Dendritic cell treated with granulocyte-macrophage colony-stimulating factor and Interleukin-4, amounts not matched to agents 40 ng/mL and 50 ng/mL, for 4 days (primary cell): ENCODE measurements around the gene SAMD14.

ENCODE experiments used
- H3K27ac Mint-ChIP-seq: one replicate; pipeline ENCODE4 v1.8.0; 2022; ENCODE audit warnings: mild to moderate bottlenecking, mixed read lengths
- H3K27me3 Mint-ChIP-seq: one replicate; pipeline ENCODE4 v1.8.0; 2022; ENCODE audit warnings: mild to moderate bottlenecking, mixed read lengths
- H3K36me3 Mint-ChIP-seq: one replicate; pipeline ENCODE4 v1.8.0; 2022; ENCODE audit warnings: low read depth, mixed read lengths
- H3K4me1 Mint-ChIP-seq: one replicate; pipeline ENCODE4 v1.8.0; 2022; ENCODE audit warnings: low read depth, mixed read lengths
- H3K4me3 Mint-ChIP-seq: one replicate; pipeline ENCODE4 v1.8.0; 2022; ENCODE audit warnings: mild to moderate bottlenecking, moderate library complexity, mixed read lengths
- H3K9me3 Mint-ChIP-seq: one replicate; pipeline ENCODE4 v1.8.0; 2022; ENCODE audit warnings: mixed read lengths
- intact Hi-C: fragments of 100-400 bp; cut with micrococcal nuclease; formaldehyde crosslinking; loops from one replicate; pipeline ENCODE4 v1.15.0; 2022

SAMD14 gene

DNA sequence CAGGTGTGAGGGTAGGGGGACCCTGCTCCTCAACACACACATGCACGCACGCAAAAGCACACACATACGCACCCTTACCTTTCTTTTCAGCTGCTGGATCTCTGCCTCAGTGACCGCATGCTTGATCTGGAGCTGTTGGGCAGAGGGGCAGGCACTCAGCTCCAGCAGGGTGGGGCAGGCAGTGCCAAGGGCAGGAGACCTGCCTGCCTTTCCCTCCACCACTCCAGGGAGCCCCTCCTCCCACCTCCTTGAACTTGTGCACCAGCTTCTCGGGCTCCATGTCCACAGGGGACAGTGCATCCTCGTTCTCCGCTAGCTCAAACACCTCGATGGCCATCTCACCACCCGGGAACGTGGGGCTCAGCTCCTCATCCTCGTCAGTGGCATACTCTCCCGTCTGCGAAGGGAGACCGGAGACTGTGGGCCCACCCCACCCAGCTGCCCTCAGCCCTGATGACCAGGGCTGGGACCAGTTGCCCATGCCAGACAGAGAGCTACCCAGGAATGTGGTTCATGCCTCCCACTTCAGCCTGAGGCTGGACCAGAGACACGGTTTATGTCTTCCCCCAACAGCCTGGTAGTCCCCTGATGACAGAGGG is 9.3 kb upstream of the SAMD14 start:
- H3K27me3 Mint-ChIP-seq: no peaks in the 10 kb centered on the region
- peaks cover 72% of the 10 kb centered on the region for H3K4me1 Mint-ChIP-seq
- intact Hi-C loops: no loop called here

DNA sequence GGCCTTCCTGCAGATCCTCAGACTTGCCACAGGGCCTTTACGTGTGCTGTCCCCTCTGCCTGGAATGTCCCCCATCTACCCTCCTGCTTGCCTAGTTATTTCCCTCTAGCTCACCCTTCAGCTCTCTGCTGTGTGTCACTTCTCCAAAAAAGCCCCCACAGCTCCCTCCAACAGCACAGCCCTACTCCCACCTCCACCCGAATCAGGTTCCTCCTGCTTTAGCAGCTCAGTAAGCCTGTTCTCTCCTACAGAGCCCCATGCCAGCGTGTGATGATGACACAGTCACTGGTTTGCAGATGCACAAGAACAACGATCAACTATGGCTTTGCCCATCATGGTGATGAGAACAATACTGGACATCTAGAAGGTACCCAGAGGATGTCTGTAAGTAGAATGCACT is 7.1 kb upstream of the SAMD14 start:
- Mint-ChIP-seq H3K4me1 (peaks cover 61% of the 10 kb centered on the region), H3K27me3 (peaks cover 5% of the 10 kb centered on the region), H3K36me3 (peaks cover 97% of the 10 kb centered on the region), H3K9me3 (peaks cover 7% of the 10 kb centered on the region), H3K4me3 (no peak overlapping the region), H3K27ac (peak overlapping the region; percentile 1)
- intact Hi-C loops: no loop called here

More for the DNA sequence above, 9.3 kb upstream of the SAMD14 start:
- H3K36me3 Mint-ChIP-seq: peaks cover 100% of the 10 kb centered on the region
- peaks cover 7% of the 10 kb centered on the region for H3K9me3 Mint-ChIP-seq
- no peak overlapping the region for H3K4me3 Mint-ChIP-seq
- no peak overlapping the region for H3K27ac Mint-ChIP-seq

DNA sequence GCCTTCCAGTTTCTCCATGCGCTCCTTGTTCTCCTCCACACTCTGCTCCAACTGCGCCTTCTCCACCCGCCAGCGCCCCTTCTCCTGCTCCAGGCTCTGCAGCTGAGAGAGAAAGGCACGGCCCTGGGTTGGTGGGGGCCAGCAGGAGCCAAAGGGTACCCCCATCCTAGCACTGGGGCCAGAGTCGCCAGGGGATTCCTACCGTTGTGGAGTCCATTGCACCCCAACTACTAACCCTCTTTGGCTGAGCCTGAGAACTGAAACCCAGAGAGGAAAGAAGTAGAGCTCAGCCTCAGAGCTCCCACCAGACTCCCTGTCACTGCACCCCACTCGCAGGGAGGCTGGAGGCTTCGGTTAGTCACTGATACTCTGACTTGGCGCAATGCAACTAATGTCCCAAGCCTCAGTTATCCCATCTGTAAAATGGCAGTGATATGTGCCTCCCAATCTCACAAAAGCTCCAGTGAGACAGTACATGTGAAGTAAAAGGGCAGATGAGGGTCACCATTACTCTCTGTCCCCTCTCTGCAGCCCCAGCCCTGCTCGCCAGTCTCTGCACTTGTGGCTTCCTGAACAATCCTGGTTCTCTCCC is 6.2 kb upstream of the SAMD14 start:
- H3K9me3 Mint-ChIP-seq: peaks cover 7% of the 10 kb centered on the region
- peak overlapping the region; percentile 1 for H3K27ac Mint-ChIP-seq
- H3K4me3 Mint-ChIP-seq: no peak overlapping the region
- peaks cover 61% of the 10 kb centered on the region for H3K4me1 Mint-ChIP-seq
- intact Hi-C loops: no loop called here
- peaks cover 10% of the 10 kb centered on the region for H3K27me3 Mint-ChIP-seq
- peaks cover 89% of the 10 kb centered on the region for H3K36me3 Mint-ChIP-seq

DNA sequence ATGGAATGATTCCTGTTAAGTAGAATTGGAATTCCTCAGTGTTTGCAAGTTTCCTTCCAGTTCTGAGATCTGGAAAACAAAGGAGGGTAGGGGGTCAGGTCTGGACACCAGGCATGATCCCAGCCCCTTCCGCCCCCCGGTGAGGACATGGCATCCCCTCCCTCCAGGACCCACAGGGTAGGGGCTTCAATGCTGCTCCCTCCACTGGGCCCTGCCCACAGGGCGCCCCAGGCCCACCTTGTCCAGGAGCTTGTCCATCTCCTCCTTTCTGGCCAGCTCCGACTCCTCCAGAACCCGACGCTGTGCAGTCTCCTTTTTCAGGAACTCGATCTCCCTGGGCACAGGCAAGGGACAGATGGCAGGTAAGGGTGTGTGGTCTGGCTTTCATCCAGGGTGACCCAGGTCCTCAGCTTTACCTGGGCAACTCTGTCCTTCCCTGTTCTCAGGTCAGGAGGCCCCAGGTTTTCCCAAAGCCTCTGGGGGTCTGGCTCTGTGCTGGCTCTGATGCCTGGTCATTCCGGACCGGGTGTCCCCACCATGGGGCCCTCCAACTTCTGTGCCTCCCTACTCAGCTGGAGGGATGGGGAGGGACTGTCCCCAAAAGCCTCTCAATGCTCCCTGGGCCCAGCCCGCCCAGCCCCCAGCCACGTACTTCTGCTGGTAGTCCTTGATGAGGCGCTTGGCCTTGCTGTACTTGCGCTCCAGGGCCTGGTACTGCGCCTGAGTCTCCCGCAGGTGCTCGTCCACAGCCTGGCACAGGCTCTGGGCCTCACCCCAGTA is 5.5 kb upstream of the SAMD14 start:
- peaks cover 82% of the 10 kb centered on the region for H3K36me3 Mint-ChIP-seq

DNA sequence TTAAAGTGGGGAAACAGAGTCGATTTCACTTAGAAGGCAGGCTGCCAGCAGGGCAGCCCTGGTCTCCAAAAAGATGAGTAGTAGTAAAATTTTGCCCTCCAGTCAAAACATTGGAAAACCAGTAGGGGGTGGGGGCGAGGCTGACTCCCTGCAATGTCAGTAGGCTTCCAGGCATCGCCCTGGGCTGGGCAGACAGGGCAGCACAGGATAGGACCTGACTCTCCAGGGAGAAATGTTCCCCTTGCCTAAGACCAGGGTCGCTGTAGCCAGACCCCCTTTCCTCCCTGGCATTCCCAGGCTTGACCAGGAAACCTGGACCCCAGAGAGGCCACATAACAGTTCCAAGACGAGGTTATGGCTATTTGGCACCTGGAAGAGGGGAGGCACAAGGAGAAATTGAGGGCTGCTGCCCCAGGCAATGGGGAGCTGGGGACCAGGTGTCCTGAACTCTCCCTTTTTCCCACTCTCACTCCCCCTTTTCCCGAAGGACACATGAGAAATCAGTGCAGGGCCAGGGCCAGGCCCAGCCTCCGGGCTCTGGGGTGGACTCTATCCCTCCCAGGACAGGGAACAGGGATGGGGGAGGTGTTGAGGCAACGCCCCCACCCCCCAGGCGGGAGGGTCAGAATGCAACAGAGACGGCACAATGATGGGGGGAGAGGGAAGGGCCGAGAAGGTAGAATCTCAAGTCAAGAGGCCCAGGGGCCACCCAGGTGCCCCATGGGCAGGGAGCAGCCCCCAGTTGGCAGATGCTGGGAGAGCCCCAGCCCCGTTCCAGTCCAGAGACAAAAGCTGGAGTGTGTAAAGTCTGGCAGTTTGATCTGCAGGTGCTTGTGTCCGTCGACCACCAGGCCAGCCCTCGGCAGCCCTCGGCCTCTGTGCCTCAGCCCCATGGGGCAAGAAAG is 4.5 kb upstream of the SAMD14 start:
- intact Hi-C loops: no loop called here
- peaks cover 22% of the 10 kb centered on the region for H3K27me3 Mint-ChIP-seq
- peaks cover 71% of the 10 kb centered on the region for H3K36me3 Mint-ChIP-seq
- H3K4me3 Mint-ChIP-seq: no peak overlapping the region
- H3K27ac Mint-ChIP-seq: peak overlapping the region; percentile 17
- peaks cover 56% of the 10 kb centered on the region for H3K4me1 Mint-ChIP-seq
- no peaks in the 10 kb centered on the region for H3K9me3 Mint-ChIP-seq

More for the DNA sequence above, 5.5 kb upstream of the SAMD14 start:
- Mint-ChIP-seq H3K4me3 (no peak overlapping the region), H3K4me1 (peaks cover 61% of the 10 kb centered on the region), H3K27ac (no peak overlapping the region), H3K27me3 (peaks cover 15% of the 10 kb centered on the region), H3K9me3 (peaks cover 7% of the 10 kb centered on the region)
- intact Hi-C loops: no loop called here

DNA sequence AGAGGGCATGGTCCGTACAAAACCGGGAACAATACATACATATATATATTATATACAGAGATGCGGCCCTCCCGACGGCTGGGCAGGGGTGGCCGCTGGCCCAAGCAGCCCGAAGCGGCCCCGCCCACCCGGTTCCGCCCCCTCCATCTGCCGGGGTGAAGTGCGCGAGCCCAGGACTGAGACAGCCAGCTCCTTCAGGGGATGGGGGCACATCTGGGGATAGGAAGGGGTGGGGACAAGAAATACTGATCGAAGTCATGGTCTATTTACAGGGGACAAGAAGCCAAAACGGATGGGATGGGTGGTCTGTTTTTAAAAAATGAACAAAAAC is 3.8 kb upstream of the SAMD14 start:
- Mint-ChIP-seq H3K4me1 (peaks cover 54% of the 10 kb centered on the region), H3K27me3 (peaks cover 27% of the 10 kb centered on the region), H3K9me3 (no peaks in the 10 kb centered on the region), H3K27ac (peak overlapping the region; percentile 17), H3K36me3 (peaks cover 64% of the 10 kb centered on the region), H3K4me3 (no peak overlapping the region)
- intact Hi-C loops: no loop called here

DNA sequence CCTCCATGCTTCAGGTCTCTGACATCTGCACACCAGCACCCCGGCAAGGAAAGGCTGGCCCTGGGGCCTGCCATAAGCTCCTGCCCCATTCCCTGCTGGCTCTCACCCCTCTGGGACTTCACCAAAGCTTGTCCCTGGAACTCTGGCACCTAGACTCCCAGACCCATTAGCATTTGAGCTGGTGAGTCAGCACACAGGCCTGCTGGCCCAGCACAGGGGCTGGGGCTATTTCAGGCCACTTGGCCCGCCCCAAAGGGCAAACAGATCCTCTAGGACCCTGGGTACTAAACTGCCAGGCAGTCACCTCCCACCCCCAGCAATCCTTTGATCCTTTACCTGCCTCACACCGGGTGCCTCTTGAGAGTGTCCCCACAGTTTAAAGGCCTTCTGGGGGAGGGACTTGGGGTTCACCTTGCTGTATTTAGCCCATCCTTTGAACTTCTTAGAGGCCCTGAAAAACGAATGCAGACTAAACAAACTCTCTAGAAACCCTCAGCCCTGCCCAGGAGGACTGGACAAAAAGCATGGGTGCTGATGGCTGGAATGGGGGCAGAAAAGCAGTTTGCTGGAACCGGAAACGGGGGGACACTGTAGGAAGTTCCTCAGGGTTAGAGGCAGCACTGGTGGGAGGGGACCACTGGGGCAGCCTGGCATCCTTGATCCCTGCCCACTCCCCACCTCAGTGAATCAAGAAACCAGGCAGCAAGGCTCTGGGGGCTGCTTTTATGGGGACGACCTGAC is 3.2 kb upstream of the SAMD14 start:
- Mint-ChIP-seq H3K9me3 (no peaks in the 10 kb centered on the region), H3K27ac (no peak overlapping the region), H3K4me1 (peaks cover 60% of the 10 kb centered on the region), H3K36me3 (peaks cover 59% of the 10 kb centered on the region), H3K27me3 (peaks cover 32% of the 10 kb centered on the region), H3K4me3 (no peak overlapping the region)
- intact Hi-C loops: no loop called here

DNA sequence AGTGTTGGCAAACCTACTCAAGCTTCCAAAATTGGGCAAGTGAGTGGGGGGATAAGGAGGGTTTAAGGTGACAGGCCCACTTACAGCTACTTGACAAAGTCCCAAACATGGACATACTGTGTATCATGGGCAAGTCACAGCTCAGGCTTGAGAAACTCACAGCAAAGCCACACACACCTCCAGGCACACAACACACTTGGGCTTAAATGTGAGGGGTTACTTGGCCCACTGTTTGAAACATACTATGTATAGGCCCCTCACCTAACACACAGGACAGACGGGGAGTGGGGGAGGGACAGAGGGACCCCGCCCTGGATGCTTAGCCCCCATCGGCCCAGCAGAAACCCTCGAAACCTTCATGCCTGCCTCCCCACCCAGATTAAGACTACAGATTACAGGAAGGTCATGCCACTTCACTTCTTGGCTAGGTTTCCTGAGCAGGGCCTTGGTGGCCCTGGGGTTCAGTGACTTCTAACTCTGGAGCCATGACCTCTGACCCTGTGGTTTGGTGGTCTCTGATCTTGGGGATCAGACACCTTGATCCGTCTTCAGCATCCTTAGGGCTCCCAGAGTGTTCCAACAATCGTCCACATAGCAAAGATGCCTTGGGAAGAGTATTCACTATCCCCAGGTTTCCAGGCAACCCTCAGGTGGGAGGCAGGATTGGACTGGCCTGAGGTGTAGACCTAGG is 2.3 kb upstream of the SAMD14 start:
- H3K27ac Mint-ChIP-seq: peak overlapping the region; percentile 51
- peaks cover 42% of the 10 kb centered on the region for H3K27me3 Mint-ChIP-seq
- intact Hi-C loops: no loop called here
- H3K9me3 Mint-ChIP-seq: no peaks in the 10 kb centered on the region
- peaks cover 60% of the 10 kb centered on the region for H3K4me1 Mint-ChIP-seq
- peaks cover 49% of the 10 kb centered on the region for H3K36me3 Mint-ChIP-seq
- no peak overlapping the region for H3K4me3 Mint-ChIP-seq

DNA sequence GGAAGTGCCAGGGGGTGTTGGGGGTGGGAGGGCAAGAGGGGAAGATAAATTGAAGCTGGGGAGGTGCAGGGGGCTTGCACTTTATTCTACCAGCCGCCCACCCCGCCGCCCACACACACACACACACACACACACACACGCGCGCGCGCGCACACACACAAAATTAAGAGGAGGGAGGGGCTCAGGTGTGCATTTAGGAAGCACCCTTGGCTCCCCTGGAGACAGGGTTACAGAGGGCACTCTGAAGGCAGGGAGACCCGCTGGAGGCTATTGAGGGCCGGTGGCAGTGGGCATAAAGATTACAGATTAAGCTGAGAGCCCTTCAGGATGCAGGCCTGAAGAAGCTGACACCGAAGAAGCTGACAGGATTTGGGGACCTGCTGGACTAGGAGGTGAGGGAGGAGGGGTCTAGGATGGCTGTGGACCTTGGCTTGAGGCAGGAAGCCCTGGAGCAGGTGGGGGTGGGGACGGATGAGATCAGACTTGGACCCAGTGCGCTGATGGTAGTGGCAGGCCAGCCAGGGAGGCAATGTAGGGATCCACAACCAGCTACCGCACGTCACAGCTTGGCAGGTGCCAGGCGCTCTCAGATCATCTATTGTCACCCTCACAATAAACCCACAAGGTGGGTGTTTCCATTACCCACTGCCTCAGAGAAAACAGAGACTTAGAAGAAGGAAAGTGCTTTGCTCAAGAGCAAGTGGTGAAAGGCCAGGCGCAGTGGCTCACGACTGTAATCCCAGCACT is 772 bp upstream of the SAMD14 start:
- Mint-ChIP-seq H3K27ac (peak overlapping the region; percentile 18), H3K4me1 (peaks cover 49% of the 10 kb centered on the region), H3K4me3 (no peak overlapping the region), H3K36me3 (peaks cover 34% of the 10 kb centered on the region), H3K27me3 (peaks cover 56% of the 10 kb centered on the region), H3K9me3 (no peaks in the 10 kb centered on the region)
- intact Hi-C loops: no loop called here

DNA sequence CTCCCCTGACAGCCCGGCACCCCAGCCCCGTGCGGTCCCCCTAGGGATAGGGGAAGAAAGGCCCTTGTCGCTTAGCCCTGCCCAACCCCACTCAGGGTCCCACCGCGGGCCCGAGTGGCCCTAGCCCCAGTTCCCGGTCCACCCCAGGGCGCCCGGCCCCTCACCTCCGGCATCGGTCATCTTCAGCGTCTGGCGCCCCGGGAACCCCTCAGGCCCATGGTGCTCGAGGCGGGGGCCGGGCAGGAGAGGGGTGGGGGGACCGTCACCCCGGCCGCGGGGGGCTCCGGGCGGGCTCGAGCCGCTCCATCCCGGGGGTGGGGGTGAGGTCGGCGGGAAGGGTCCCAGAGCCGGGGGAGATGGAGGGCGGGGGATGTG is 620 bp downstream of the SAMD14 start:
- H3K4me1 Mint-ChIP-seq: peaks cover 49% of the 10 kb centered on the region

DNA sequence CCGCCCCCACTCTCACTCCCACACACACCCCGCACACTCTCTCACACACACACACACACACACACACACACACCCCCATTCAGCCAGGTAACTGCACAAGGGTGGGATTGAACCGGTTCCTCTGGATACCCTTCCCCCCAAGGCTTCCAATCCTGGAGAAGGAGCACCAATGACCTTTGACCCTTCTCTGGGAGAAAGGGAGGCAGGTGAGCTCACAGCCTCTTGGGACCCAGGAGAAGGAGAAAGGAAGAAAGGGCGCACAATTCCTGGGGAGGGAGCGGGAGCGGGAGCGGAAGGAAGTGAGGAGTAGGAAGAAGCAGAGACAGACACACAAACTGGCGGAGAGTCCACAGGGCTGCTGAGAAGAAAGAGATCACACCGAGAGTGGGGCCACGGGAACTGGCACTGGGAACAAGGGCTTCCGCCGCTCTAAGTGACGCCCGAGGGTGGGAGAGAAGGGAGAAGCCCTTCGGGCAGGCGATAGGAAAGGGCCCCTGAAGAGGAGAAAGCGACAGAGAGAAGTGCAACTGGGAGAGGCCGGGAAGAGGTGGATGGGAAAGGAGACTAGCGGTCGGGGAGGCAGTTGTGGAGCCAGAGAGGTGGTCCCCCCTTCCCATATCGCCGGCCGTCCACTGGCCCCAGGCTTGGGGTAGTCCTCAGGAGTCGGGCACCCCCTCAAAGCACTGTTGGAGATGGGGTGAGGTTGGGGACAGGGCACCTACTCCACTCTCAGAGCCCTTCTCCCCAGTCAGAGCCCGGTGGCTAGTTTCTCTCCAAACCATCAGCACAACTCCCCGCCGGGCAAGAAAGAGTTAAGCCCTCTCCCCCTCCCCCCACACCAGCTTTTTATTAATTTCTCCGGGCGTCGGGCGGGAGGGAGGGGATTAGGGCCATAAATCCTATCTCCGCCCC is 1.3 kb downstream of the SAMD14 start:
- H3K9me3 Mint-ChIP-seq: no peaks in the 10 kb centered on the region
- intact Hi-C loops: loop anchor here (5.0 kb wide), 1 partner anchor 34 kb away; no protein-coding TSS in a partner anchor
- peaks cover 70% of the 10 kb centered on the region for H3K27me3 Mint-ChIP-seq
- H3K27ac Mint-ChIP-seq: peak overlapping the region; percentile 12
- H3K36me3 Mint-ChIP-seq: peaks cover 14% of the 10 kb centered on the region
- H3K4me3 Mint-ChIP-seq: peak overlapping the region; percentile 61
- peaks cover 43% of the 10 kb centered on the region for H3K4me1 Mint-ChIP-seq

More for the DNA sequence above, 620 bp downstream of the SAMD14 start:
- Mint-ChIP-seq H3K36me3 (peaks cover 20% of the 10 kb centered on the region), H3K27me3 (peaks cover 65% of the 10 kb centered on the region), H3K27ac (no peak overlapping the region), H3K9me3 (no peaks in the 10 kb centered on the region), H3K4me3 (peak overlapping the region; percentile 67)
- intact Hi-C loops: loop anchor here (5.0 kb wide), 1 partner anchor 33 kb away; no protein-coding TSS in a partner anchor
